ENCODE measurements around the gene GALNT13. TPM values are rescaled to one million over a fixed set of nuclear protein-coding genes. Genes with fewer than 3 reads are reported as not detected.
A peak's percentile ranks its signal among the peaks of the same experiment; 100 is the strongest.

GALNT13 gene
- polyA plus RNA-seq, 2 of the 4 experiments (the other 2 are of a cell fraction), result 12.1 to 15.6 TPM

DNA sequence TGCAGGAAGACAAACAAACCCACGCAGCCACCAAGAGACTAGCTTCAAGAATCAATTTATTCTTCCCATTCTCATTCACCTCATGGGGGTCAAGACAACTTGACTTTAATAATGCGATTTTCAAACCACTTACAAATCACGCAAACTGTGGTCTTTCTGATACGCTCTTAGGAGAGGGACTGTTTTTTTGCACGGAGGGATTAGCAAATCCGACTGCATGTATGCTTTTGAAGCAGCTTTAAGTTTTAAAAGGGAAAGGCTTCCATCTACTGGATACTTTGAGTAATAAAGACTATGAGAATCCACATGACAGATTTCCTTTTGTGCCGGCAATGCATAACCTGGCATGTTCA is 503.8 kb downstream of the GALNT13 start:
- Histone ChIP-seq H3K4me3 (peak overlapping the region; percentile 26; the same call in 1 of the 3 replicates), H3K4me1 (no peaks in the 10 kb centered on the region), H3K27ac (0 out of 6 replicates have a peak overlapping the region, but pooled peaks of 1 of the 2 experiments have one; percentile 49), H3K4me2 (peak overlapping the region; percentile 67), H3K9me3 (no peaks in the 10 kb centered on the region)
- no peak for FAIRE-seq
- 11% methylated on average over 6 of the region's 7 CpGs for WGBS (ENCODE audit: missing lambda C conversion rate)
- CTCF ChIA-PET, result interaction anchor here (0.6 to 3.7 kb wide), 26 partner anchors 9 to 1499 kb away, joined by 3 to 36 read pairs (median 4); partner anchors contain the start of gene GALNT13
- ATAC-seq, result peak; percentile 80 to 91
- no peak for TF ChIP-seq POLR2A (IDR thresholded peaks at IDR 0.05; ENCODE audit: low read length)
- TF ChIP-seq CTCF (IDR thresholded peaks at IDR 0.05), result peak; percentile 79
- peak; percentile 77 to 91 for TF ChIP-seq RAD21 (conservative IDR thresholded peaks at IDR 0.05 in 1 of 2, IDR thresholded peaks at IDR 0.05 in 1 of 2)
- peak; percentile 87 for TF ChIP-seq SMC3 (IDR thresholded peaks at IDR 0.05)
- TF ChIP-seq SREBF2 (IDR thresholded peaks at IDR 0.05), result no peak
- POLR2A ChIA-PET, result interaction anchor here (0.6 to 1.1 kb wide), 2 partner anchors 504 to 966 kb away, joined by 5 to 7 read pairs; partner anchors contain the start of gene GALNT13
- peak; percentile 9 to 69 for DNase-seq (ENCODE audit: low read depth in 1 of 2, low spot score in 1 of 2)

DNA sequence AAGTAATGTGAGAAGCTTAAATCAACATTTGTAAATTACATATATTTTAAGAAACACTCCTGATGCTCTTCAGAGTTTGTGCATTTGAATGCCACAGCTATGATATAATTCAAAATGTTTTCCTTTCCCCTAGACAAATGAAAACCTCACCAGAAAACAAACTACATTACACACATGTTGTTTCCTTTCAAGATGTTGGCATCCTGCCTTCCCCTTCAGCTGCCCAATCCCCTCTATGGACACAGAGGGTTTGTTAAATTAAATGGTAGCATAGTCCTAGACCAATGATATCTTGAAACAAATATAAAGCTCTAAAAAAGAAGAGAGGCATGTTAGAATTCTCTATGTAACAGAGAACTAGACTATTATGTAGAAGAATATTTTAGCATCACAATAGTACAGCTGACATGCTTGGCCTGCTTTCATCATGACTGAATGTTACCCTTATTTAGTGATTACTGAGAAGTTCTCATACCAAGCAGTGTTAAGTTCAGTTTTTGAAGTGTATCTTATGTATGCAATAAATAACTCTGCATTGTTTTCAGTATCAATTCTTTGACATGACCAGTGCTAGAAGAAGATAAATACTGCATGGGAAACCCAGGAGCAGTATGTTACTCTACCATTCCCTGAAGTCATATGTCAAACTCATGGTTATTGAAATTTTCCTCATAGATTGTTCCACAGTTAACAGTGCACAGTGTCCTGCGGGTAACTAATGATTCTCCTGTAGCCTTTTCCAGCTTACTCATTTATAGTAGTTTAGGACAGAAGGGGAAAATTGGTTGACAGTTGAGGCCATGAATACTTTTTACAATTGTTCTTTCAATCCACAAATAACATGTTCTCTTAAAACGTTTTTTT is 510.4 kb downstream of the GALNT13 start:
- no peak overlapping the region for H3K4me2 ChIP-seq
- no peak for FAIRE-seq
- 45% methylated on average over 2 of the region's 2 CpGs for WGBS (ENCODE audit: missing lambda C conversion rate)
- H3K27ac ChIP-seq, result no peak overlapping the region
- no peak for TF ChIP-seq HOXB13 (CRISPR knock-in tag; IDR thresholded peaks at IDR 0.05; ENCODE audit: low read depth)
- no peak for TF ChIP-seq HOXA7 (CRISPR knock-in tag; IDR thresholded peaks at IDR 0.05)
- no peak for TF ChIP-seq MAFK (IDR thresholded peaks at IDR 0.05; ENCODE audit: partially characterized antibody)
- TF ChIP-seq BCL3 (IDR thresholded peaks at IDR 0.05), result no peak
- TF ChIP-seq ZSCAN20 (CRISPR knock-in tag; IDR thresholded peaks at IDR 0.05), result no peak
- no peak for TF ChIP-seq RAD21 (conservative IDR thresholded peaks at IDR 0.05 in 1 of 2, IDR thresholded peaks at IDR 0.05 in 1 of 2)
- no peak for TF ChIP-seq RCOR1 (IDR thresholded peaks at IDR 0.05; ENCODE audit: low read depth, low read length)
- TF ChIP-seq MYC (IDR thresholded peaks at IDR 0.05; ENCODE audit: borderline replicate concordance, low read length), result no peak
- TF ChIP-seq PHF8 (IDR thresholded peaks at IDR 0.05; ENCODE audit: borderline replicate concordance, low read depth), result no peak
- TF ChIP-seq HMGXB4 (CRISPR knock-in tag; IDR thresholded peaks at IDR 0.05; ENCODE audit: borderline replicate concordance), result no peak
- TF ChIP-seq JUNB (IDR thresholded peaks at IDR 0.05), result no peak
- no peak for TF ChIP-seq RFX5 (IDR thresholded peaks at IDR 0.05)
- H3K4me3 ChIP-seq, result no peak overlapping the region
- no peak for ATAC-seq
- no peaks in the 10 kb centered on the region for H3K4me1 ChIP-seq
- no peak for DNase-seq (ENCODE audit: low read depth in 1 of 2, low spot score in 1 of 2)
- ChIA-PET POLR2A (no interaction called here), CTCF (interaction anchor here (0.6 kb wide), 1 partner anchor 8 kb away, joined by 5 read pairs; no protein-coding TSS in a partner anchor)
- no peaks in the 10 kb centered on the region for H3K9me3 ChIP-seq

DNA sequence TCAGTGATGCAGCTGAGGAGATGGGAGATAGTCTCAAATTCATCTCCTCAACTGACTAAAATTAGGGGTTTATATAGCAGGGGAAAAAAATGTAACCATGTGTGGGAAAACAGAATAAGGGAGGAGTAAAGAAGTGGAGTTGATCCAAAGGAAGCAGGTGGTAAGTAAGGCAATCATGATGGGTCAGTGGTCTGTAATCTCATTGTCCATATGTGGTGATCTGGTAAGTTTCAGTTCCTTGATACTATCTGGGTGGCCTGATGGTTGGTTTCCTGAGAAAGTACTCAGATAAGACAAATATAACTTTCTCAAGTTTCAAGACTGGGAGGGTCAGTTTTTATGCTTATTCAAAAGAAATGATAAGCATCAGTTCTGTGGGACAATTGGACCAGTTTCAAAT is 514.5 kb downstream of the GALNT13 start:
- CTCF ChIA-PET, result no interaction called here
- H3K27ac ChIP-seq, result no peak overlapping the region
- POLR2A ChIA-PET, result no interaction called here
- DNase-seq (ENCODE audit: low read depth in 1 of 2, low spot score in 1 of 2) (no peak), ATAC-seq (no peak), FAIRE-seq (no peak)
- H3K9me3 ChIP-seq, result no peaks in the 10 kb centered on the region
- no peak overlapping the region for H3K4me3 ChIP-seq
- H3K4me1 ChIP-seq, result no peaks in the 10 kb centered on the region
- no peak overlapping the region for H3K4me2 ChIP-seq
- no peak for TF ChIP-seq HES2 (IDR thresholded peaks at IDR 0.05)
- no peak for TF ChIP-seq MAFK (IDR thresholded peaks at IDR 0.05; ENCODE audit: partially characterized antibody)
- TF ChIP-seq ZSCAN20 (CRISPR knock-in tag; IDR thresholded peaks at IDR 0.05), result no peak
- no peak for TF ChIP-seq POLR2A (IDR thresholded peaks at IDR 0.05; ENCODE audit: low read length)
- TF ChIP-seq MYC (IDR thresholded peaks at IDR 0.05; ENCODE audit: borderline replicate concordance, low read length), result no peak
- TF ChIP-seq, protein P1, sequence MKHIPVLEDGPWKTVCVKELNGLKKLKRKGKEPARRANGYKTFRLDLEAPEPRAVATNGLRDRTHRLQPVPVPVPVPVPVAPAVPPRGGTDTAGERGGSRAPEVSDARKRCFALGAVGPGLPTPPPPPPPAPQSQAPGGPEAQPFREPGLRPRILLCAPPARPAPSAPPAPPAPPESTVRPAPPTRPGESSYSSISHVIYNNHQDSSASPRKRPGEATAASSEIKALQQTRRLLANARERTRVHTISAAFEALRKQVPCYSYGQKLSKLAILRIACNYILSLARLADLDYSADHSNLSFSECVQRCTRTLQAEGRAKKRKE (CRISPR knock-in tag; IDR thresholded peaks at IDR 0.05; ENCODE audit: low read depth), result no peak
- no peak for TF ChIP-seq RARB (CRISPR knock-in tag; IDR thresholded peaks at IDR 0.05)
- no peak for TF ChIP-seq FOSB (CRISPR knock-in tag; IDR thresholded peaks at IDR 0.05)
- TF ChIP-seq FOXS1 (CRISPR knock-in tag; IDR thresholded peaks at IDR 0.05), result no peak
- TF ChIP-seq CBX2 (IDR thresholded peaks at IDR 0.05; ENCODE audit: borderline replicate concordance, low read depth), result no peak
